ENCODE data around the gene PVALEF.

The PVALEF gene

DNA sequence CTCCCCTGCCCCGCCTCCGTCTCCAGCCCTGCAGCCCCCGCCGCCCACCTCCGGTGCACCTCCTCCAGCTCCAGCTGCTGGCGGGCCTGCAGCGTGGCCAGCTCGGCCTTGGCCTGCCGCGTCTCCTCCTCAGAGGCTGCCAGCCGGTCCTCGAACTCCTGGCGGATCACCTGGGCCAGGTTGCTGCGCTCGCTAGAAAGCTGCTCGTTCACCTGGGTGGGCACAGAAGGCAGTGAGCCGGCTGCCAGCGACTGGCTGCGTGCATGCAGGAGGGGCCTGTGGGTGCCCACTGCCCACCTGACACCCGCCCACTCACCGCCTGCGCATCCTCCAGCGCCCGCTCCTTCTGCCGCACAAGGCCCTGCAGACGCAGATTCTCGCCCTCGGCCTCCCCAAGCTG lies 25.3 kb downstream of the PVALEF start:
- Histone ChIP-seq H3K27ac (ENCODE audit: low read length) (no peak overlapping the region), H3K4me3 (ENCODE audit: low read length) (no peak overlapping the region), H3K9me2 (replicated peaks; ENCODE audit: insufficient read depth, low read length) (no peaks in the 10 kb centered on the region), H3K27me3 (replicated peaks; ENCODE audit: insufficient read depth, low read length) (peaks cover under 1% of the 10 kb centered on the region; the same call in 1 of the 2 replicates), H3K79me2 (ENCODE audit: low read length) (no peaks in the 10 kb centered on the region), H4K20me1 (ENCODE audit: insufficient read depth, low read length) (no peaks in the 10 kb centered on the region), H3F3A (ENCODE audit: insufficient read depth, low read length) (no peaks in the 10 kb centered on the region), H3K9ac (ENCODE audit: low read length) (no peak overlapping the region), H3K9me3 (replicated peaks; ENCODE audit: insufficient read depth, low read length) (no peaks in the 10 kb centered on the region), H3K4me2 (ENCODE audit: low read depth, low read length) (no peak overlapping the region), H2AFZ (ENCODE audit: low read length) (no peak overlapping the region), H3K4me1 (ENCODE audit: low read length) (no peaks in the 10 kb centered on the region), H3K36me3 (replicated peaks; ENCODE audit: insufficient read depth, low read length) (no peaks in the 10 kb centered on the region)
- DNase-seq: no peak
- no peak for TF ChIP-seq EZH2 (optimal IDR thresholded peaks at IDR 0.05; ENCODE audit: low read depth, low read length)
- TF ChIP-seq, protein P1, sequence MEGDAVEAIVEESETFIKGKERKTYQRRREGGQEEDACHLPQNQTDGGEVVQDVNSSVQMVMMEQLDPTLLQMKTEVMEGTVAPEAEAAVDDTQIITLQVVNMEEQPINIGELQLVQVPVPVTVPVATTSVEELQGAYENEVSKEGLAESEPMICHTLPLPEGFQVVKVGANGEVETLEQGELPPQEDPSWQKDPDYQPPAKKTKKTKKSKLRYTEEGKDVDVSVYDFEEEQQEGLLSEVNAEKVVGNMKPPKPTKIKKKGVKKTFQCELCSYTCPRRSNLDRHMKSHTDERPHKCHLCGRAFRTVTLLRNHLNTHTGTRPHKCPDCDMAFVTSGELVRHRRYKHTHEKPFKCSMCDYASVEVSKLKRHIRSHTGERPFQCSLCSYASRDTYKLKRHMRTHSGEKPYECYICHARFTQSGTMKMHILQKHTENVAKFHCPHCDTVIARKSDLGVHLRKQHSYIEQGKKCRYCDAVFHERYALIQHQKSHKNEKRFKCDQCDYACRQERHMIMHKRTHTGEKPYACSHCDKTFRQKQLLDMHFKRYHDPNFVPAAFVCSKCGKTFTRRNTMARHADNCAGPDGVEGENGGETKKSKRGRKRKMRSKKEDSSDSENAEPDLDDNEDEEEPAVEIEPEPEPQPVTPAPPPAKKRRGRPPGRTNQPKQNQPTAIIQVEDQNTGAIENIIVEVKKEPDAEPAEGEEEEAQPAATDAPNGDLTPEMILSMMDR (IDR thresholded peaks at IDR 0.05; ENCODE audit: low read length): no peak
- no peak for TF ChIP-seq EZH2phosphoT487 (IDR thresholded peaks at IDR 0.05; ENCODE audit: low read length)

- no peaks in the 10 kb centered on the region for H3K27me3 ChIP-seq (replicated peaks; ENCODE audit: insufficient read depth, low read length)
- H3K4me3 ChIP-seq (ENCODE audit: low read length): no peak overlapping the region
- no peak overlapping the region for H3K4me2 ChIP-seq (ENCODE audit: low read depth, low read length)
- no peaks in the 10 kb centered on the region for H3K36me3 ChIP-seq (replicated peaks; ENCODE audit: insufficient read depth, low read length)
- H3K9me2 ChIP-seq (replicated peaks; ENCODE audit: insufficient read depth, low read length): no peaks in the 10 kb centered on the region
- no peak for DNase-seq
- H3K4me1 ChIP-seq (ENCODE audit: low read length): no peaks in the 10 kb centered on the region
- H2AFZ ChIP-seq (ENCODE audit: low read length): no peak overlapping the region
- no peaks in the 10 kb centered on the region for H4K20me1 ChIP-seq (ENCODE audit: insufficient read depth, low read length)
- H3K79me2 ChIP-seq (ENCODE audit: low read length): no peaks in the 10 kb centered on the region
- H3F3A ChIP-seq (ENCODE audit: insufficient read depth, low read length): no peaks in the 10 kb centered on the region
- no peak overlapping the region for H3K9ac ChIP-seq (ENCODE audit: low read length)
- TF ChIP-seq, protein P1 (IDR thresholded peaks at IDR 0.05; ENCODE audit: low read length): no peak
- TF ChIP-seq EZH2phosphoT487 (IDR thresholded peaks at IDR 0.05; ENCODE audit: low read length) (no peak), EZH2 (optimal IDR thresholded peaks at IDR 0.05; ENCODE audit: low read depth, low read length) (no peak)
- no peak overlapping the region for H3K27ac ChIP-seq (ENCODE audit: low read length)
- no peaks in the 10 kb centered on the region for H3K9me3 ChIP-seq (replicated peaks; ENCODE audit: insufficient read depth, low read length)
Measured at GRCh38 chr17:81191116-81191515, 25.8 kb downstream of the PVALEF start.

GRCh38 chr17:81191646-81192045 lies 26.3 kb downstream of the PVALEF start:
- Histone ChIP-seq H3K9me3 (replicated peaks; ENCODE audit: insufficient read depth, low read length) (no peaks in the 10 kb centered on the region), H3K9ac (ENCODE audit: low read length) (no peak overlapping the region), H3K4me2 (ENCODE audit: low read depth, low read length) (no peak overlapping the region), H3K4me3 (ENCODE audit: low read length) (no peak overlapping the region), H3K27ac (ENCODE audit: low read length) (no peak overlapping the region), H3F3A (ENCODE audit: insufficient read depth, low read length) (no peaks in the 10 kb centered on the region), H3K79me2 (ENCODE audit: low read length) (no peaks in the 10 kb centered on the region), H3K36me3 (replicated peaks; ENCODE audit: insufficient read depth, low read length) (no peaks in the 10 kb centered on the region), H2AFZ (ENCODE audit: low read length) (no peak overlapping the region), H3K4me1 (ENCODE audit: low read length) (no peaks in the 10 kb centered on the region), H4K20me1 (ENCODE audit: insufficient read depth, low read length) (no peaks in the 10 kb centered on the region), H3K27me3 (replicated peaks; ENCODE audit: insufficient read depth, low read length) (no peaks in the 10 kb centered on the region), H3K9me2 (replicated peaks; ENCODE audit: insufficient read depth, low read length) (no peaks in the 10 kb centered on the region)
- no peak for TF ChIP-seq EZH2phosphoT487 (IDR thresholded peaks at IDR 0.05; ENCODE audit: low read length)
- no peak for TF ChIP-seq EZH2 (optimal IDR thresholded peaks at IDR 0.05; ENCODE audit: low read depth, low read length)
- TF ChIP-seq, protein P1 (IDR thresholded peaks at IDR 0.05; ENCODE audit: low read length): no peak
- no peak for DNase-seq

Measured in MM.1S (cell line).